ENCODE data around the gene PPTC7. TPM values are rescaled to one million over a fixed set of nuclear protein-coding genes. Genes with fewer than 3 reads are reported as not detected.
"Not testable (repeated sequence)": the region's sequence is repeated elsewhere in the genome, so short reads cannot be mapped to it uniquely, and the experiment has no call there.

PPTC7 gene
- total and polyA plus RNA-seq, 2 of the 4 experiments (the other 2 are of a cell fraction) = 4.1 to 6.8 TPM

- H2BK5ac ChIP-seq (ENCODE audit: low read depth, low read length, poor library complexity, severe bottlenecking); dilution Hi-C loops (cut with HindIII; ENCODE audit: low sequenced_read_pairs, unreplicated experiment); H3K9ac ChIP-seq (ENCODE audit: low read depth, low read length); ATAC-seq (ENCODE audit: low read depth); H3K56ac ChIP-seq (ENCODE audit: extremely low read depth, insufficient read depth, low read length); H3K14ac ChIP-seq (replicated peaks; ENCODE audit: low read depth, low read length); H2BK20ac ChIP-seq (ENCODE audit: low read depth, low read length); DNase-seq; H3K4me3 ChIP-seq (ENCODE audit: insufficient read depth, low read depth, low read length); H3K36me3 ChIP-seq (ENCODE audit: control insufficient read depth, insufficient read depth, low read length); H3K27ac ChIP-seq (ENCODE audit: insufficient read depth, low read length); H3K4me2 ChIP-seq (ENCODE audit: low read depth, low read length); H4K91ac ChIP-seq (ENCODE audit: insufficient read depth, low read depth, low read length); H3K27me3 ChIP-seq (ENCODE audit: control insufficient read depth, insufficient read depth, low read length); H2AK5ac ChIP-seq (ENCODE audit: low read depth, low read length); H2BK120ac ChIP-seq (ENCODE audit: low read depth, low read length); BruUV-seq (replicated peaks); H3K4ac ChIP-seq (ENCODE audit: low read depth, low read length); H2AFZ ChIP-seq (replicated peaks; ENCODE audit: low read length, poor library complexity); H4K5ac ChIP-seq (ENCODE audit: low read depth, low read length); H3K18ac ChIP-seq (ENCODE audit: low read depth, low read length); H2AK9ac ChIP-seq (replicated peaks; ENCODE audit: low read depth, low read length, poor library complexity); H3K23ac ChIP-seq (ENCODE audit: low read depth, low read length); H3K9me3 ChIP-seq (ENCODE audit: control insufficient read depth, insufficient read depth, low read length); H4K8ac ChIP-seq (ENCODE audit: low read depth in 2 of 2, low read length in 2 of 2); POLR2A ChIA-PET (ENCODE audit: unreplicated experiment); in situ Hi-C loops (cut with MboI; ENCODE audit: low sequenced_read_pairs); H2BK15ac ChIP-seq (ENCODE audit: low read depth, low read length); H3K4me1 ChIP-seq (ENCODE audit: control insufficient read depth, insufficient read depth, low read length): not testable (repeated sequence)
- peaks cover 38% of the 10 kb centered on the region for H4K20me1 ChIP-seq (ENCODE audit: insufficient read depth, low read length)
- CTCF ChIA-PET = interaction anchor here (0.6 to 2.1 kb wide), 3 partner anchors 11 to 106 kb away, joined by 3 to 7 read pairs (median 4); partner anchors contain the start of genes FAM216A and GPN3
- peaks cover 14 to 41% of the 10 kb centered on the region in 2 experiments for H3K79me1 ChIP-seq (ENCODE audit: low read depth in 1 of 2, low read length in 2 of 2)
- intact Hi-C loops (cut with micrococcal nuclease) = loop anchor here (1.0 kb wide), 1 partner anchor 14 kb away; no protein-coding TSS in a partner anchor
- peaks cover 10% of the 10 kb centered on the region for H3K9me1 ChIP-seq (ENCODE audit: insufficient read depth, low read length)
- WGBS, 2 experiments (ENCODE audit: extremely low coverage in 2 of 2, insufficient read length in 1 of 2) = 88% methylated on average over 3 of the region's 10 CpGs; no CpG with 5 or more reads in 1 of the 2 experiments
Measured at GRCh38 chr12:110574717-110575230, 8.3 kb downstream of the PPTC7 start.
